Measurements from ENCODE around the gene GRK5. TPM values are rescaled to one million over a fixed set of nuclear protein-coding genes. Genes with fewer than 3 reads are reported as not detected.

Gene GRK5
- total RNA-seq, 1 experiment from 2014 or later: 4.5 TPM

GRCh38 chr10:119263951-119264617, 56.7 kb downstream of the GRK5 start:
- intact Hi-C loops (cut with micrococcal nuclease): no loop called here
- no peaks in the 10 kb centered on the region for H4K20me1 ChIP-seq (ENCODE audit: low read length)
- no TSS peak for BruUV-seq (replicated peaks)
- ChIA-PET POLR2A (ENCODE audit: unreplicated experiment) (no interaction called here), CTCF (no interaction called here)
- H3K4me3 ChIP-seq (ENCODE audit: low read length): no peak overlapping the region
- H3K4me2 ChIP-seq (ENCODE audit: low read length): no peak overlapping the region
- no peaks in the 10 kb centered on the region for H3K4me1 ChIP-seq (ENCODE audit: insufficient read depth, low read length)
- no peak overlapping the region for H3K9ac ChIP-seq (ENCODE audit: low read length)
- H3K36me3 ChIP-seq (ENCODE audit: low read depth, low read length): no peaks in the 10 kb centered on the region
- no peak for DNase-seq
- H2AFZ ChIP-seq (ENCODE audit: low read length): no peak overlapping the region
- no peaks in the 10 kb centered on the region for H3K9me3 ChIP-seq (ENCODE audit: low read length)
- no peaks in the 10 kb centered on the region for H3K27me3 ChIP-seq (ENCODE audit: low read length)
- no peak for ATAC-seq
- no peak for TF ChIP-seq EZH2 (IDR thresholded peaks at IDR 0.05; ENCODE audit: low read length, unreplicated experiment)
- TF ChIP-seq EZH2phosphoT487 (IDR thresholded peaks at IDR 0.05; ENCODE audit: borderline replicate concordance, low read length): no peak
- TF ChIP-seq, protein P1, sequence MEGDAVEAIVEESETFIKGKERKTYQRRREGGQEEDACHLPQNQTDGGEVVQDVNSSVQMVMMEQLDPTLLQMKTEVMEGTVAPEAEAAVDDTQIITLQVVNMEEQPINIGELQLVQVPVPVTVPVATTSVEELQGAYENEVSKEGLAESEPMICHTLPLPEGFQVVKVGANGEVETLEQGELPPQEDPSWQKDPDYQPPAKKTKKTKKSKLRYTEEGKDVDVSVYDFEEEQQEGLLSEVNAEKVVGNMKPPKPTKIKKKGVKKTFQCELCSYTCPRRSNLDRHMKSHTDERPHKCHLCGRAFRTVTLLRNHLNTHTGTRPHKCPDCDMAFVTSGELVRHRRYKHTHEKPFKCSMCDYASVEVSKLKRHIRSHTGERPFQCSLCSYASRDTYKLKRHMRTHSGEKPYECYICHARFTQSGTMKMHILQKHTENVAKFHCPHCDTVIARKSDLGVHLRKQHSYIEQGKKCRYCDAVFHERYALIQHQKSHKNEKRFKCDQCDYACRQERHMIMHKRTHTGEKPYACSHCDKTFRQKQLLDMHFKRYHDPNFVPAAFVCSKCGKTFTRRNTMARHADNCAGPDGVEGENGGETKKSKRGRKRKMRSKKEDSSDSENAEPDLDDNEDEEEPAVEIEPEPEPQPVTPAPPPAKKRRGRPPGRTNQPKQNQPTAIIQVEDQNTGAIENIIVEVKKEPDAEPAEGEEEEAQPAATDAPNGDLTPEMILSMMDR (conservative IDR thresholded peaks at IDR 0.05; ENCODE audit: low read depth, low read length): no peak
- no peaks in the 10 kb centered on the region for H3F3A ChIP-seq (ENCODE audit: low read length, unreplicated experiment)
- H3K9me2 ChIP-seq (replicated peaks; ENCODE audit: low read length): no peaks in the 10 kb centered on the region
- no peaks in the 10 kb centered on the region for H3K79me2 ChIP-seq (ENCODE audit: low read length)
- H3K27ac ChIP-seq (ENCODE audit: low read length): no peak overlapping the region

DNA sequence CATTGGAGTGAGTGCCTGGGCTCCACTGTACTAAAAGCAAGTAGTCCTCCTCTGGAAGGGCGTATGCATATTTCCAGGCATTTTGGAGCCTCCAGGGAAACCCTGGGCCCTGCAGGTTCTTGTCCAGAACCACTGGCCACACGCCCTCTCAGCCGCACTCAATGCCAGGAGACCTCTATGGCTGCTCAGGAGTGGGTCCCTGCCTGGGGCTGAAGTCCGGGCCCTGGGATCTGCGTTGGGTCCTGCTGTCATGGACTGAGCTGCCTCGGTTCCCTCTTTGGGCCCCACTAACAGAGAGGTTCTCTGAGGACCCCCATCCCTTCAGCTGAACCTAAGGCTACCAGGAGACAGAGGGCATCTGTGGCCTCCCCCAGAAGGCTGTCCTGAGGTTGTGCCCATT, 58.3 kb downstream of the GRK5 start:
- Histone ChIP-seq H3K9me2 (replicated peaks; ENCODE audit: low read length) (no peaks in the 10 kb centered on the region), H4K20me1 (ENCODE audit: low read length) (no peaks in the 10 kb centered on the region), H2AFZ (ENCODE audit: low read length) (no peak overlapping the region), H3K27ac (ENCODE audit: low read length) (no peak overlapping the region), H3K9ac (ENCODE audit: low read length) (no peak overlapping the region), H3K9me3 (ENCODE audit: low read length) (no peaks in the 10 kb centered on the region), H3K4me3 (ENCODE audit: low read length) (no peak overlapping the region), H3K4me1 (ENCODE audit: insufficient read depth, low read length) (peaks cover 8% of the 10 kb centered on the region), H3K36me3 (ENCODE audit: low read depth, low read length) (no peaks in the 10 kb centered on the region), H3K27me3 (ENCODE audit: low read length) (no peaks in the 10 kb centered on the region), H3K4me2 (ENCODE audit: low read length) (no peak overlapping the region), H3K79me2 (ENCODE audit: low read length) (no peaks in the 10 kb centered on the region), H3F3A (ENCODE audit: low read length, unreplicated experiment) (no peaks in the 10 kb centered on the region)
- ATAC-seq (no peak), DNase-seq (no peak)
- ChIA-PET CTCF (no interaction called here), POLR2A (ENCODE audit: unreplicated experiment) (no interaction called here)
- intact Hi-C loops (cut with micrococcal nuclease): no loop called here
- BruUV-seq (replicated peaks): no TSS peak
- TF ChIP-seq EZH2phosphoT487 (IDR thresholded peaks at IDR 0.05; ENCODE audit: borderline replicate concordance, low read length) (no peak), EZH2 (IDR thresholded peaks at IDR 0.05; ENCODE audit: low read length, unreplicated experiment) (no peak)
- TF ChIP-seq, protein P1 (conservative IDR thresholded peaks at IDR 0.05; ENCODE audit: low read depth, low read length): no peak

DNA sequence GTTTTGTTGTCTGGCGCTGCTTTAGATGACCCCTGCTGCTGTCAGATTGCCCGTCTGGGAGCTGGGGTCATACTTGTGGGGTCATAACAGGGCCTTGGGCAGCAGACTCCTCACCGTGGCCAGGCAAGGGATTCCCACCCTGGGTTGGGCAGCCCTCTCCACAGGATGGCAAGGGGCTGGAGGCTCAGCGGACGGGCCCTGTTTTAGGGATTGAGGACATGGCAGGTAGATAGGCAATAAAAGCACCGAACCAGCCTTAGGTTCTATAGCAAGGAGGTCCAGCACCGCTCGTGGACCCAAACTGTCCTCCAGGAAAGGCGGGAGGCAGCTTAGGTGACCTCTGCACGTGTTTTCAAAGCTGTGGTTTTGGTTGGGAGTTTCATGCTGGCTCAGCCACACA, 60.0 kb downstream of the GRK5 start:
- ChIA-PET CTCF (no interaction called here), POLR2A (ENCODE audit: unreplicated experiment) (no interaction called here)
- Histone ChIP-seq H3K9me2 (replicated peaks; ENCODE audit: low read length) (no peaks in the 10 kb centered on the region), H3K4me2 (ENCODE audit: low read length) (no peak overlapping the region), H2AFZ (ENCODE audit: low read length) (no peak overlapping the region), H3F3A (ENCODE audit: low read length, unreplicated experiment) (no peaks in the 10 kb centered on the region), H3K9me3 (ENCODE audit: low read length) (no peaks in the 10 kb centered on the region), H4K20me1 (ENCODE audit: low read length) (no peaks in the 10 kb centered on the region), H3K36me3 (ENCODE audit: low read depth, low read length) (no peaks in the 10 kb centered on the region), H3K4me1 (ENCODE audit: insufficient read depth, low read length) (peaks cover 22% of the 10 kb centered on the region), H3K27me3 (ENCODE audit: low read length) (no peaks in the 10 kb centered on the region), H3K79me2 (ENCODE audit: low read length) (no peaks in the 10 kb centered on the region), H3K27ac (ENCODE audit: low read length) (no peak overlapping the region), H3K9ac (ENCODE audit: low read length) (no peak overlapping the region), H3K4me3 (ENCODE audit: low read length) (no peak overlapping the region)
- no peak for TF ChIP-seq EZH2phosphoT487 (IDR thresholded peaks at IDR 0.05; ENCODE audit: borderline replicate concordance, low read length)
- TF ChIP-seq, protein P1 (conservative IDR thresholded peaks at IDR 0.05; ENCODE audit: low read depth, low read length): no peak
- no peak for TF ChIP-seq EZH2 (IDR thresholded peaks at IDR 0.05; ENCODE audit: low read length, unreplicated experiment)
- BruUV-seq (replicated peaks): no TSS peak
- DNase-seq (no peak), ATAC-seq (no peak)
- intact Hi-C loops (cut with micrococcal nuclease): no loop called here
